Keratinocyte (primary cell): ENCODE results near the gene PKNOX1.

Experiments used
- EZH2 ChIP-seq: IDR thresholded peaks from one replicate; pipeline ENCODE4 v1.6.1; 2012; ENCODE audit warnings: inconsistent platforms, mild to moderate bottlenecking, low read length, moderate library complexity
- TF ChIP-seq, protein P1 (sequence below), 3 experiments: IDR thresholded peaks in 1 of 3; conservative IDR thresholded peaks in 1 of 3; optimal IDR thresholded peaks in 1 of 3; 2 replicates in 2 of 3; 3 replicates in 1 of 3; pipeline versions ENCODE3 to v1.5.1; 2011; ENCODE audit warnings: low read length in 3 of 3, mild to moderate bottlenecking in 3 of 3, moderate library complexity in 2 of 3, control low read depth in 1 of 3, inconsistent platforms in 1 of 3; ENCODE audit not compliant: insufficient read depth in 2 of 3; ENCODE audit errors: extremely low read depth in 1 of 3

- TF ChIP-seq, protein P1, sequence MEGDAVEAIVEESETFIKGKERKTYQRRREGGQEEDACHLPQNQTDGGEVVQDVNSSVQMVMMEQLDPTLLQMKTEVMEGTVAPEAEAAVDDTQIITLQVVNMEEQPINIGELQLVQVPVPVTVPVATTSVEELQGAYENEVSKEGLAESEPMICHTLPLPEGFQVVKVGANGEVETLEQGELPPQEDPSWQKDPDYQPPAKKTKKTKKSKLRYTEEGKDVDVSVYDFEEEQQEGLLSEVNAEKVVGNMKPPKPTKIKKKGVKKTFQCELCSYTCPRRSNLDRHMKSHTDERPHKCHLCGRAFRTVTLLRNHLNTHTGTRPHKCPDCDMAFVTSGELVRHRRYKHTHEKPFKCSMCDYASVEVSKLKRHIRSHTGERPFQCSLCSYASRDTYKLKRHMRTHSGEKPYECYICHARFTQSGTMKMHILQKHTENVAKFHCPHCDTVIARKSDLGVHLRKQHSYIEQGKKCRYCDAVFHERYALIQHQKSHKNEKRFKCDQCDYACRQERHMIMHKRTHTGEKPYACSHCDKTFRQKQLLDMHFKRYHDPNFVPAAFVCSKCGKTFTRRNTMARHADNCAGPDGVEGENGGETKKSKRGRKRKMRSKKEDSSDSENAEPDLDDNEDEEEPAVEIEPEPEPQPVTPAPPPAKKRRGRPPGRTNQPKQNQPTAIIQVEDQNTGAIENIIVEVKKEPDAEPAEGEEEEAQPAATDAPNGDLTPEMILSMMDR (optimal IDR thresholded peaks at IDR 0.05 in 1 of 3, IDR thresholded peaks at IDR 0.05 in 1 of 3, conservative IDR thresholded peaks at IDR 0.05 in 1 of 3; ENCODE audit: extremely low read depth in 1 of 3, insufficient read depth in 2 of 3, low read length in 3 of 3): no peak
- TF ChIP-seq EZH2: no peak
Measured at GRCh38 chr21:42931560-42932235, 42.7 kb upstream of the PKNOX1 start.
